GM19397 (cell line): ENCODE measurements around the gene LRRC47.
"Not testable (repeated sequence)": the region's sequence is repeated elsewhere in the genome, so short reads cannot be mapped to it uniquely, and the experiment has no call there.

ENCODE experiments used
- ATAC-seq: cut with Tn5 transposase; IDR thresholded peaks from one replicate; pipeline ENCODE4 v1.9.1; 2021; ENCODE audit warnings: mild to moderate bottlenecking, moderate library complexity; ENCODE audit not compliant: unreplicated experiment

Gene LRRC47

GRCh38 chr1:3816331-3817137 lies 20.2 kb upstream of the LRRC47 start:
- no peak for ATAC-seq

GRCh38 chr1:3814771-3815561 lies 18.7 kb upstream of the LRRC47 start:
- no peak for ATAC-seq

- no peak for ATAC-seq
These were observed 17.8 kb upstream of the LRRC47 start for GRCh38 chr1:3814065-3814464.

- no peak for ATAC-seq
These were observed 15.3 kb upstream of the LRRC47 start for GRCh38 chr1:3811595-3811911.

- not testable (repeated sequence) for ATAC-seq
These were observed 14.0 kb upstream of the LRRC47 start for GRCh38 chr1:3810149-3810761.

GRCh38 chr1:3809680-3810079 lies 13.4 kb upstream of the LRRC47 start:
- no peak for ATAC-seq

- no peak for ATAC-seq
These were observed 11.5 kb upstream of the LRRC47 start for GRCh38 chr1:3807769-3808168.

- no peak for ATAC-seq
These were observed 8.7 kb upstream of the LRRC47 start for GRCh38 chr1:3805038-3805437.

- ATAC-seq: not testable (repeated sequence)
These were observed 8.3 kb upstream of the LRRC47 start for GRCh38 chr1:3804627-3804944.

- no peak for ATAC-seq
These were observed 7.8 kb upstream of the LRRC47 start for GRCh38 chr1:3803905-3804626.

GRCh38 chr1:3800795-3801194 lies 4.5 kb upstream of the LRRC47 start:
- ATAC-seq: not testable (repeated sequence)

GRCh38 chr1:3799976-3800685 lies 3.8 kb upstream of the LRRC47 start:
- ATAC-seq: no peak

GRCh38 chr1:3795453-3796214 lies 664 bp downstream of the LRRC47 start:
- ATAC-seq: no peak

GRCh38 chr1:3790952-3791351 lies 5.3 kb downstream of the LRRC47 start:
- ATAC-seq: no peak

GRCh38 chr1:3790500-3790923 lies 5.8 kb downstream of the LRRC47 start:
- no peak for ATAC-seq

GRCh38 chr1:3789421-3790300 lies 6.6 kb downstream of the LRRC47 start:
- no peak for ATAC-seq

GRCh38 chr1:3788756-3789420 lies 7.4 kb downstream of the LRRC47 start:
- ATAC-seq: no peak
